ENCODE results near the gene GTF2H1. TPM values are rescaled to one million over a fixed set of nuclear protein-coding genes. Genes with fewer than 3 reads are reported as not detected.

GTF2H1 gene
- polyA plus RNA-seq, 4 donors, result 23.1 to 65.7 (median 27.3) TPM

DNA sequence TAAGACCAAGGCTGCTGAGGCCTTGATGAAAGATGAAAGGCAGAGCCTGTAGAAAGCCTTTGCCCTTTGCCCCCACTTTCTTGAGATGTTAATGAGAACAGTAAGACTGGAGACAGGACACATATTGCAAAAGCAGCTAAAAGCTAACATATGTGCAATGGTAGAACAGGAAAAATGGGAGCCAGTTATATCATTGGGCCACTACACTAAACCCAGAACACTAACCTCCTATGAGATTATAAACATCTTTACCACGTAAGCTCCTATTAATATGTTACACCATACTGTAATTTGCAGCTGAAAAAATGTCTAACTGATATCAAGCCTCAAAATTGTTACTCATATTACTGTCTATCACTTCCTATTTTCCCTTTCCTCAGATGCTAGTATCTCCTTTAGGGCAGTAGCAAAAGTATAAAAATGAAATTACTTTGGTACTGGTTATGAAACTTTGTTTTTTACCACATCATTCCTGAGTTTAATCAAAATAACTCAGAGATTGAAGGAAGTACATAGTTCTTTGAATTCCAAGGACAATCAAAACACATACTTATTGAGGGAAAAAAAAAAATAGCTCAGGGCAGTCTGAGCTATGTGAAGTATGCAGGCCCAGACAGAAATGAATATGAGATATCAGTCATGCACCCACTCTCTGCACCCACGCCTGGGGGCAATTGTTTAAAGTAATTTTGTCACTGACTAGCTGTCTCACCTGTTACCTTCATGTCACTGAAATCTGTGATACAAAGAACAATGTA, 9.5 kb upstream of the GTF2H1 start:
- Histone ChIP-seq H3K27me3 (ENCODE audit: control insufficient read depth in 3 of 3, insufficient read depth in 3 of 3, low read length in 3 of 3) (no peaks in the 10 kb centered on the region), H3K4me3 (ENCODE audit: low read depth in 1 of 3, low read length in 3 of 3) (no peak overlapping the region), H3K36me3 (ENCODE audit: control insufficient read depth in 3 of 3, insufficient read depth in 2 of 3, low read depth in 1 of 3, low read length in 3 of 3) (peaks cover 5 to 15% (median 9%) of the 10 kb centered on the region in 3 donors), H3K9me3 (ENCODE audit: control insufficient read depth in 2 of 2, insufficient read depth in 1 of 2, low read depth in 1 of 2, low read length in 1 of 2) (no peaks in the 10 kb centered on the region), H3K27ac (ENCODE audit: low read depth in 1 of 3, low read length in 2 of 3) (peak overlapping the region in 2 of 3 donors; percentile 9 to 45), H3K4me1 (ENCODE audit: control insufficient read depth in 3 of 3, insufficient read depth in 2 of 3, low read depth in 1 of 3, low read length in 2 of 3) (peaks cover 0 to 10% (median 3%) of the 10 kb centered on the region in 3 donors)
- FAIRE-seq (no peak), DNase-seq (peak; percentile 54 to 74)
- 60 to 67% (median 65%) methylated on average over 2 of the region's 2 CpGs for WGBS, 3 donors

DNA sequence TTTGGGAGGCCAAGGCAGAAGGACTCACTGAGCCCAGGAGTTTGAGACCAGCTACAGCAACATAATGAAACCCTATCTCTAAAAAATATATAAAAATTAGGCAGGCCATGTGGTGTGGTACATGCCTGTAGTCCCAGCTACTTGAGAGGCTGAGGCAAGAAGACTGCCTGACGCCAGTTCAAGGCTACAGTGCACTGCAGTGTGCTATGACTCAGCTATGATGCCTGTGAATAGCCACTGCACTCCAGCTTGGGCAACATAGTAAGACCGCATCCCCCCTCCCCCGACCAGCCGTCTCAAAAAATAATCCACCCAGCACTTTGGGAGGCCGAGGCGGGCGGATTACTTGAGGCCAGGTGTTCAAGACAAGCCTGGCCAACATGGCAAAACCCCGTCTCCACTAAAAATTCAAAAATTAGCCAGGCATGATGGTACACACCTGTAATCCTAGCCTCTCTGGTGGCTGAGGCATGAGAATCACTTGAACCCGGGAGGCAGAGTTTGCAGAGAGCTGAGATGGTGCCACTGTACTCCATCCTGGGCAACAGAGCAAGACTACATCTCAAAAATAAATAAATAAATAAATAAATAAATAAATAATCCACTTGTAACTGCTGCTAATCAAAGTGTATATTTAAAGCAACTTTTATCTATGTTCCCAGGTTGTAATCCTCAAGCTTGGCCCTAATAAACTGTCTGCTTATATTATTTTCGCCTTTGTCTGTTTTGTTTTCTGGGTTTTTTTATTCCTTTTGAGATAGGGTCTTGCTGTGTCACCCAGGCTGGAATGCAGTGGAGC, 8.2 kb upstream of the GTF2H1 start:
- Histone ChIP-seq H3K27me3 (ENCODE audit: control insufficient read depth in 3 of 3, insufficient read depth in 3 of 3, low read length in 3 of 3) (no peaks in the 10 kb centered on the region), H3K27ac (ENCODE audit: low read depth in 1 of 3, low read length in 2 of 3) (no peak overlapping the region), H3K36me3 (ENCODE audit: control insufficient read depth in 3 of 3, insufficient read depth in 2 of 3, low read depth in 1 of 3, low read length in 3 of 3) (peaks cover 5 to 11% (median 6%) of the 10 kb centered on the region in 3 donors), H3K4me3 (ENCODE audit: low read depth in 1 of 3, low read length in 3 of 3) (no peak overlapping the region), H3K4me1 (ENCODE audit: control insufficient read depth in 3 of 3, insufficient read depth in 2 of 3, low read depth in 1 of 3, low read length in 2 of 3) (peaks cover 0 to 10% (median 3%) of the 10 kb centered on the region in 3 donors), H3K9me3 (ENCODE audit: control insufficient read depth in 2 of 2, insufficient read depth in 1 of 2, low read depth in 1 of 2, low read length in 1 of 2) (no peaks in the 10 kb centered on the region)
- 77 to 82% (median 78%) methylated on average over 10 of the region's 10 CpGs for whole genome bisulfite sequencing, 3 donors
- DNase-seq, result no peak
- FAIRE-seq, result no peak

DNA sequence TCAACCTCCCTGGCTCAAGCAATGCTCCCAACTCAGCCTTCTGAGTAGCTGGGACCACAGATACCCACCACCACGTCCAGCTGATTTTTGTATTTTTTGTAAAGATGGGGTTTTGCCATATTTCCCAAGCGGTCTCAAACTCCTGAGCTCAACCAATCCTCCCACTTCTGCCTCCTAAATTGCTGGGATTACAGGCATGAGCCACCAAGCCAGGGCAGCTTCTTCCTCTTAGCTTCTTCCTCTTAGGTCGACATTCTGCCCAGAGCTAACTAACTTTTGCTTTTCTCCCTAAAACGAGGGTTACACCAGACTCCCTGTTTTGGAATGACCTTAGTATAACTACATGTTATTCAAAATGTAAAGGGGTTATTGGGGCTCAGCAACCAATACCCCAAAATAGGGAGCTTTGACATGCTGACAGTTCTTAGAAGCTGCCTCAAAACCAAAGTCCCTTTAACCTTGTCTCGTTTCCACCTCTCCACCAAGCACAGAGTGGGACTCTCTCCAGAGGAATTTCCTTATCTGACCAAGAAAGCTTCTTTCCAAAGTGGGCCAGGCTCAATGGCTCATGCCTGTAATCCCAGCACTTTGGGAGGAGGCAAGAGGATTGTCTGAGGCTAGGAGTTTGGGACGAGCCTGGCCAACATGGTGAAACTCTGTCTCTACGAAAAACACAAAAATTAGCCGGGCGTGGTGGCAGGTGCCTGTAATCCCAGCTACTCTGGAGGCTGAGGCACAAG, 7.4 kb upstream of the GTF2H1 start:
- Histone ChIP-seq H3K9me3 (ENCODE audit: control insufficient read depth in 2 of 2, insufficient read depth in 1 of 2, low read depth in 1 of 2, low read length in 1 of 2) (no peaks in the 10 kb centered on the region), H3K36me3 (ENCODE audit: control insufficient read depth in 3 of 3, insufficient read depth in 2 of 3, low read depth in 1 of 3, low read length in 3 of 3) (peaks cover 3 to 7% (median 5%) of the 10 kb centered on the region in 3 donors), H3K4me3 (ENCODE audit: low read depth in 1 of 3, low read length in 3 of 3) (no peak overlapping the region), H3K27ac (ENCODE audit: low read depth in 1 of 3, low read length in 2 of 3) (no peak overlapping the region), H3K27me3 (ENCODE audit: control insufficient read depth in 3 of 3, insufficient read depth in 3 of 3, low read length in 3 of 3) (no peaks in the 10 kb centered on the region), H3K4me1 (ENCODE audit: control insufficient read depth in 3 of 3, insufficient read depth in 2 of 3, low read depth in 1 of 3, low read length in 2 of 3) (peaks cover 0 to 10% (median 3%) of the 10 kb centered on the region in 3 donors)
- WGBS, 3 donors, result 90 to 93% (median 91%) methylated on average over 9 of the region's 9 CpGs
- DNase-seq, result no peak
- FAIRE-seq, result no peak

DNA sequence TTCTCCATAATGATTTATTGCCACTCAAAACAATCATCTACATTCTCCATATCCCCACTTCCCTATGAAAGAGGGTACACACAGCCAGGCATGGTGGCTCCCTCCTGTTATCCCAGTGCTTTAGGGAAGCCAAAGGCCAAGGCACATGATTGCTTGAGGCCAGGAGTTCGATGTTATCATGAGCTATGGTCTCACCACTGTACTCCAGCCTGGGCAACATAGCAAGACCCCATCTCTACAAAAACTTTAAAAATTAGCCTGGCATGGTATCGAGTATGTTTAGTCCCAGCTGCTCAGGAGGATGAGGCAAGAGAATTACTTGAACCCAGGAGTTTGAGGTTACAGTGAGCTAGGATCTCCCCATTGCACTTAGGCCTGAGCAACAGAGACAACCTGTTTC, 6.5 kb upstream of the GTF2H1 start:
- H3K4me3 ChIP-seq (ENCODE audit: low read depth in 1 of 3, low read length in 3 of 3), result no peak overlapping the region
- FAIRE-seq, result no peak
- H3K27ac ChIP-seq (ENCODE audit: low read depth in 1 of 3, low read length in 2 of 3), result no peak overlapping the region
- 94 to 98% (median 96%) methylated on average over 2 of the region's 2 CpGs for WGBS, 3 donors
- peaks cover 0 to 7% (median 0%) of the 10 kb centered on the region in 3 donors for H3K36me3 ChIP-seq (ENCODE audit: control insufficient read depth in 3 of 3, insufficient read depth in 2 of 3, low read depth in 1 of 3, low read length in 3 of 3)
- no peaks in the 10 kb centered on the region for H3K9me3 ChIP-seq (ENCODE audit: control insufficient read depth in 2 of 2, insufficient read depth in 1 of 2, low read depth in 1 of 2, low read length in 1 of 2)
- H3K27me3 ChIP-seq (ENCODE audit: control insufficient read depth in 3 of 3, insufficient read depth in 3 of 3, low read length in 3 of 3), result no peaks in the 10 kb centered on the region
- H3K4me1 ChIP-seq (ENCODE audit: control insufficient read depth in 3 of 3, insufficient read depth in 2 of 3, low read depth in 1 of 3, low read length in 2 of 3), result peaks cover 0 to 10% (median 3%) of the 10 kb centered on the region in 3 donors
- DNase-seq, result no peak

DNA sequence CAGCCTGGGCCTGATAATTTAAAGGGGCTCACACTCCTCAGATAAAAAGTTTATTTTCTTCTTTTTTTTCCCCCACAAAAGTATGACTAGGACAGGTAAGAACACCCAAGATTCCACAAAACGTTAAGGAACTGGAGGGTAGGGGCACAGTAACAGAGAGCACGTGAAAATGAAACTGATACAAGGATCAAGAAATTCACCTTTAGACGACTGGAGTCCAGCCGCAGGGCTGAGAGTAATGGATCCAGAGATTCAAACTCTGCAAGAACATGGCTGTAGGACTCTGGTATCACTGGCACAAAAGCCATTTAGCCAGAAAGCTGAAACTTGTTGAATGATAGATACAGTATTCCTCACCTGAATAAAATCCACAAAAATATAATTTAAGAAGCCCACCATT, 4.8 kb upstream of the GTF2H1 start:
- H3K4me3 ChIP-seq (ENCODE audit: low read depth in 1 of 3, low read length in 3 of 3), result no peak overlapping the region
- peak overlapping the region in 2 of 3 donors; percentile 20 to 51 for H3K27ac ChIP-seq (ENCODE audit: low read depth in 1 of 3, low read length in 2 of 3)
- H3K27me3 ChIP-seq (ENCODE audit: control insufficient read depth in 3 of 3, insufficient read depth in 3 of 3, low read length in 3 of 3), result no peaks in the 10 kb centered on the region
- H3K4me1 ChIP-seq (ENCODE audit: control insufficient read depth in 3 of 3, insufficient read depth in 2 of 3, low read depth in 1 of 3, low read length in 2 of 3), result peaks cover 0 to 5% (median 3%) of the 10 kb centered on the region in 3 donors
- WGBS, 3 donors, result 36 to 62% (median 36%) methylated on average over 4 of the region's 4 CpGs
- peaks cover 0 to 7% (median 0%) of the 10 kb centered on the region in 3 donors for H3K36me3 ChIP-seq (ENCODE audit: control insufficient read depth in 3 of 3, insufficient read depth in 2 of 3, low read depth in 1 of 3, low read length in 3 of 3)
- FAIRE-seq, result no peak
- peak; percentile 44 to 74 for DNase-seq
- H3K9me3 ChIP-seq (ENCODE audit: control insufficient read depth in 2 of 2, insufficient read depth in 1 of 2, low read depth in 1 of 2, low read length in 1 of 2), result no peaks in the 10 kb centered on the region

DNA sequence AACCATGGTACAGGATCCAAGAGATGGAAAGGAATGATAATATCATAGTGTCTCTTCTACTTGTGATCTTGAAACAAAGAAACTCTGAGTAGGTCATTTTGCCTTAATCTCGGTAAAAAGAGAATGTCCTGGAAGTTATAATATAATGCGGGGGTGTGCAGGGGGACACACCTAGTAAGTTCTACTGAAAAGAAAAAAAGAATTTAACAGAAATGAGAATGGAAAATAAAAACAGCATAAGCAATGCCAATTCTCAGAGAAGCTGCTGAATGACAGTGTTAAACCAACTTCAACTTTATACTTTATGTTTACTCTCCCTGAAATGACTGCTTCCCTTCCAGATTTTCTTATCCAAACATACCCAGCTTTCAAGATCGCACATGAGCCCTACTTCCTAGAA, 2.5 kb upstream of the GTF2H1 start:
- Histone ChIP-seq H3K27me3 (ENCODE audit: control insufficient read depth in 3 of 3, insufficient read depth in 3 of 3, low read length in 3 of 3) (no peaks in the 10 kb centered on the region), H3K4me3 (ENCODE audit: low read depth in 1 of 3, low read length in 3 of 3) (peak overlapping the region in 1 of 3 donors; percentile 35), H3K4me1 (ENCODE audit: control insufficient read depth in 3 of 3, insufficient read depth in 2 of 3, low read depth in 1 of 3, low read length in 2 of 3) (peaks cover 7 to 10% (median 7%) of the 10 kb centered on the region in 3 donors), H3K27ac (ENCODE audit: low read depth in 1 of 3, low read length in 2 of 3) (no peak overlapping the region), H3K9me3 (ENCODE audit: control insufficient read depth in 2 of 2, insufficient read depth in 1 of 2, low read depth in 1 of 2, low read length in 1 of 2) (no peaks in the 10 kb centered on the region), H3K36me3 (ENCODE audit: control insufficient read depth in 3 of 3, insufficient read depth in 2 of 3, low read depth in 1 of 3, low read length in 3 of 3) (peaks cover 0 to 3% (median 0%) of the 10 kb centered on the region in 3 donors)
- 70 to 75% (median 72%) methylated on average over 3 of the region's 3 CpGs for WGBS, 3 donors
- DNase-seq (no peak), FAIRE-seq (no peak)

DNA sequence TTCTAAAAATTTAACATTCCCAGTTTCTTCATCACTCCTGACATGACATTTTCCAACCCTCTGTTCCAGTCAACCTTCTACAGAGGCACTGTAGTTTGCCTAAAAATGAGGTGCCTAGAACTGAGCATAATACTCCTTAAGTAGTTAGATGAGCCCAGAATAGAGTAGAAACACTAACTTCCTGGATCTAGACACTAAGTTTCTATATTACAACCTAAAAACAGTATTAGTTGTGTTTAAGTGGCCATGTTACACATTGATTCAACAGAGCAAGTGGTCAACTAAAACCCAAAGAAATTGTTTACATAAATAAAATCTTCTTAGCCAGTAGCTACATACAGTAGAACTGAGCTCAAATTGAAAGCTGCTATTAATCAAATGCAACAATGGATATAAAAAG, 1.8 kb upstream of the GTF2H1 start:
- H3K27ac ChIP-seq (ENCODE audit: low read depth in 1 of 3, low read length in 2 of 3), result peak overlapping the region in 1 of 3 donors; percentile 32
- peaks cover 0 to 3% (median 0%) of the 10 kb centered on the region in 3 donors for H3K36me3 ChIP-seq (ENCODE audit: control insufficient read depth in 3 of 3, insufficient read depth in 2 of 3, low read depth in 1 of 3, low read length in 3 of 3)
- H3K4me1 ChIP-seq (ENCODE audit: control insufficient read depth in 3 of 3, insufficient read depth in 2 of 3, low read depth in 1 of 3, low read length in 2 of 3), result peaks cover 7 to 10% (median 7%) of the 10 kb centered on the region in 3 donors
- no peaks in the 10 kb centered on the region for H3K27me3 ChIP-seq (ENCODE audit: control insufficient read depth in 3 of 3, insufficient read depth in 3 of 3, low read length in 3 of 3)
- no peak for DNase-seq
- peak overlapping the region in 1 of 3 donors; percentile 35 for H3K4me3 ChIP-seq (ENCODE audit: low read depth in 1 of 3, low read length in 3 of 3)
- no peak for FAIRE-seq
- no peaks in the 10 kb centered on the region for H3K9me3 ChIP-seq (ENCODE audit: control insufficient read depth in 2 of 2, insufficient read depth in 1 of 2, low read depth in 1 of 2, low read length in 1 of 2)

DNA sequence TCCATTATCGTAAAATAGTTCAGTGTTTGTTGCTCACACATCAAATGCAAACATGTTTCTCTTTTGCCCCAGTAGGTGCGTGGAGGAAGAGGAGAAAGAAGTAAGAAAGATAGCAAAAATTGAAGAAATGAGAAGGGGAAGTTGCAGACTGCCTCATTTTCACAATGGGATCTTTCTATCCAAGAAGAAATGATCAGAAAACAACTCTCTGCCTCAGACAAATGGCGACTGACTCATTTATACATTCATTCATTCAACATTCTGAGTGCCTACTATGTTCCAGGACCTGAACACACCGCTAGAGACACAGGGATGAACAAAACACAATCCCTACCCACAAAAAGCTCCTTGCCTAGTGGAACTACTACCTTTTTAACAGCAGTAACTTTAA, 794 bp upstream of the GTF2H1 start:
- 2 to 3% (median 3%) methylated on average over 4 of the region's 4 CpGs for WGBS, 3 donors
- DNase-seq (peak in 1 of 2 donors; percentile 49), FAIRE-seq (no peak)
- Histone ChIP-seq H3K9me3 (ENCODE audit: control insufficient read depth in 2 of 2, insufficient read depth in 1 of 2, low read depth in 1 of 2, low read length in 1 of 2) (no peaks in the 10 kb centered on the region), H3K27ac (ENCODE audit: low read depth in 1 of 3, low read length in 2 of 3) (peak overlapping the region; percentile 77 to 99 (median 94)), H3K36me3 (ENCODE audit: control insufficient read depth in 3 of 3, insufficient read depth in 2 of 3, low read depth in 1 of 3, low read length in 3 of 3) (peaks cover 0 to 6% (median 0%) of the 10 kb centered on the region in 3 donors), H3K4me3 (ENCODE audit: low read depth in 1 of 3, low read length in 3 of 3) (peak overlapping the region; percentile 42 to 89 (median 69)), H3K4me1 (ENCODE audit: control insufficient read depth in 3 of 3, insufficient read depth in 2 of 3, low read depth in 1 of 3, low read length in 2 of 3) (peaks cover 7 to 10% (median 7%) of the 10 kb centered on the region in 3 donors), H3K27me3 (ENCODE audit: control insufficient read depth in 3 of 3, insufficient read depth in 3 of 3, low read length in 3 of 3) (no peaks in the 10 kb centered on the region)

Measured in small intestine (tissue), 7 donors.